Mesodermal cell (in vitro differentiated cells): Measurements from ENCODE around the gene C6orf15. TPM values are rescaled to one million over a fixed set of nuclear protein-coding genes. Genes with fewer than 3 reads are reported as not detected.

Experiments
- H3K27ac ChIP-seq: 2 replicates; pipeline ENCODE4 v1.7.0; 2013; ENCODE audit warnings: mild to moderate bottlenecking, low read depth, low read length, moderate library complexity; ENCODE audit not compliant: severe bottlenecking
- H3K36me3 ChIP-seq: 2 replicates; pipeline ENCODE4 v1.7.1; 2013; ENCODE audit warnings: mild to moderate bottlenecking, low read length, moderate library complexity; ENCODE audit not compliant: control insufficient read depth, insufficient read depth
- H3K4me1 ChIP-seq: one replicate; pipeline ENCODE4 v1.7.1; 2013; ENCODE audit warnings: mild to moderate bottlenecking, low read length; ENCODE audit not compliant: insufficient read depth, control insufficient read depth, poor library complexity, severe bottlenecking
- H3K4me3 ChIP-seq: 2 replicates; pipeline ENCODE4 v1.7.0; 2013; ENCODE audit warnings: low read length, control low read depth, mild to moderate bottlenecking; ENCODE audit not compliant: insufficient read depth, poor library complexity, severe bottlenecking; ENCODE audit errors: extremely low read depth
- H3K9me3 ChIP-seq: 2 replicates; pipeline ENCODE4 v1.7.1; 2013; ENCODE audit warnings: mild to moderate bottlenecking, low read length, moderate library complexity; ENCODE audit not compliant: control insufficient read depth
- WGBS, 2 experiments: methylation state at CpG; one replicate each; pipeline ENCODE4 v1.1.5; 2013; ENCODE audit warnings: missing lambda C conversion rate in 2 of 2; ENCODE audit not compliant: insufficient coverage in 2 of 2; 5-methylcytosine and 5-hydroxymethylcytosine counted together
- polyA plus RNA-seq, 2 experiments: library from polyadenylated mRNA; stranded (reverse); fragments of 50-300 nt; gene quantifications; one replicate each; pipeline ENCODE4 v1.2.3, GENCODE V29; 2013

Gene C6orf15
- not detected for polyA plus RNA-seq (2013, experiment 1 of 2)
- polyA plus RNA-seq (2013, experiment 2 of 2) = not detected

DNA sequence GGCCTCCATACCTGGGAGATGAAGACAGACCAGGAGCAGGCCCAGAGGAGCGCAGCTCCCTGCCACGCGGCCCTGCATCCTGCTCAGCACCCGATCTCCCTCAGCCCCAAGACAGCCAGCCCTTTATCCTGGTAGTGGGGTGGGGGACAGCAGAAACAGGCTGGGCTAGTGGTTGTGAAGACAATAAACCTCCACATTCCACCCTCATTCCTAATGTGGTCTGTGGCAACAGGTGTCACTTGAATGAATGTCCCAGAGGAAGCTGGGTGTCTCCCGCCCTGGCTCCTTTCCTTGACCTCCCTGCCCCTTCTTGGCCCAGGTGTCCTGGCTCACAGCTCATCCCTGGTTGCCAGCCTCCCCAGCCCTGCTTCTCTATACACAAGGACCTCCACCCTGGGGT, at the start of gene C6orf15:
Gene C6orf15 (minus strand): TSS at position 98 of the 400 bp plus-strand sequence. CDS start 20 bp downstream, at position 78.
- H3K27ac ChIP-seq = no peak within 1 kb of the TSS
- WGBS, 2 experiments = 87 to 100% methylated on average over 2 to 3 of the region's 5 CpGs

DNA sequence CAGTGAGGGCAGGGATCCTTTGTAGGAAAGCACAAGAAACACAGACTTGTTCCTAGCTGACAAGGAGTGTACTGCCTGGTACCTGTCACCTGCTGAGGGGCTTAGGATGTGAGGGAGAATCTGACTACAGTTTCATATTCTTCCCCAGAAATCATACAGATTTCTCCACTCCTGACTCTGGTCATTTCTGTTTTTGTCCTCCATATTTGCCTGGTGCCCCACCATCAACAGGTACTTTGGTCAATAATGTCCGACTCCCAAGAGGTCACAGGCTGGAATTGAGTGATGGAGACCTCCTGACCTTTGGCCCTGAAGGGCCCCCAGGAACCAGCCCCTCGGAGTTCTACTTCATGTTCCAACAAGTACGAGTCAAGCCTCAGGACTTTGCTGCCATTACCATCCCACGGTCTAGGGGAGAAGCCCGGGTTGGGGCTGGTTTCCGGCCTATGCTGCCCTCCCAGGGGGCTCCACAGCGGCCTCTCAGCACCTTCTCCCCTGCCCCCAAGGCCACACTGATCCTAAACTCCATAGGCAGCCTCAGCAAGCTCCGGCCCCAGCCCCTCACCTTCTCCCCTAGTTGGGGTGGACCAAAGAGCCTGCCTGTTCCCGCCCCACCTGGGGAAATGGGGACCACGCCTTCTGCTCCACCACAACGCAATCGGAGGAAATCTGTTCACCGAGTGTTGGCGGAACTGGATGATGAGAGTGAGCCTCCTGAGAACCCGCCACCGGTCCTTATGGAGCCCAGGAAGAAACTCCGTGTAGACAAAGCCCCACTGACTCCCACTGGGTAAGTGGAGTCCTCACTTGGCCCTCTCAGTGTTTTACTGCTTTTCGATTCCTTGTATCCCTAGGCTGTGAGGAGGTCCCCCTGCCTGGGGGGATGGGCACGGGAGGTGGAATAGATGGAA, 49.1 kb upstream of the C6orf15 start:
- Histone ChIP-seq H3K27ac (no peak overlapping the region), H3K36me3 (peaks cover 28% of the 10 kb centered on the region), H3K4me1 (peaks cover 5% of the 10 kb centered on the region), H3K9me3 (no peaks in the 10 kb centered on the region), H3K4me3 (no peak overlapping the region)
- 94 to 95% methylated on average over 16 to 17 of the region's 19 CpGs for WGBS, 2 experiments

More for the DNA sequence above, at the start of gene C6orf15:
- H3K4me3 ChIP-seq = no peak within 1 kb of the TSS
- no peaks in the 10 kb centered on the region for H3K36me3 ChIP-seq
- peaks cover 31% of the 10 kb centered on the region for H3K4me1 ChIP-seq
- H3K9me3 ChIP-seq = no peaks in the 10 kb centered on the region

DNA sequence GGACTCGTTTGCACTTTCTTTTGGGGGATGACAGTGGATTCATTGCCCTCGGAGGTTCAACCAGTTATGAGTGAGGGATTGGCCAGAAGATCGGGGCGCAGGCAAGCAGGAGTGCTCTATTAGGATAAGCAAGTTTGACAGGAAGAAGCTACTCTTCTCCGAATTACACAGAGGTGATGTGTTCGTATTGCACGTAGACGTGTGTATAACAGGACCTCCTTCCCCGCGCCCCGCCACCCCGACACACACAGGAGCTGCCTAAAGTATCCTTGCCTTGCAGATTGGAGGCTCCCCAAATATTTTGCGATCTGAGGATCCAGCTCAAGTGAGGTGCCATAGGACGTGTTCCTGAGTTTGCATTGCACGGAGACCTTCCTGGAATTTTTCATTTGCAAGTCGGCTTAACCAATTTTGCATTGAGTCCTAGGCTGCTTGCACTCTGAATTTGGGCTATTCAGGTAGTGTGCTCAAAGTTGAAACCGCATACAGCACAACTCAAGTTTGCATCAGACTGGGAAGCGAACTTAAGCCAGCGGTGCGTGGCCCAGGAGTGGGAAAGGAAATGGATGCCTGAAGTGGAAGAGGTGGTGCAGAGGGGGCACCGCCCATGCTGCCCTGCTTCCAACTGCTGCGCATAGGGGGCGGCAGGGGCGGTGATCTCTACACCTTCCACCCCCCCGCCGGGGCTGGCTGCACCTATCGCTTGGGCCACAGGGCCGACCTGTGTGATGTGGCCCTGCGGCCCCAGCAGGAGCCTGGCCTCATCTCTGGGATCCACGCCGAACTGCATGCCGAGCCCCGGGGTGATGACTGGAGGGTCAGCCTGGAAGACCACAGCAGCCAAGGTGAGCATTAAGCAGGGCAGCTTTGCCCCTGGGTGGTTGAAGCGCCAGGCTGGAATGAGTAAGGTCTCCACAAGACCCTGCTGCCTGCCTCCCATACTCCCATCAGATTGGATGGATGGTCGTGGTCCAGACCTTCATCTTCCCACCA, 46.8 kb upstream of the C6orf15 start:
- H3K4me1 ChIP-seq = peaks cover 5% of the 10 kb centered on the region
- 15 to 17% methylated on average over 30 to 31 of the region's 35 CpGs for WGBS, 2 experiments
- H3K4me3 ChIP-seq = peak overlapping the region; percentile 74
- peaks cover 48% of the 10 kb centered on the region for H3K36me3 ChIP-seq
- no peak overlapping the region for H3K27ac ChIP-seq
- no peaks in the 10 kb centered on the region for H3K9me3 ChIP-seq

DNA sequence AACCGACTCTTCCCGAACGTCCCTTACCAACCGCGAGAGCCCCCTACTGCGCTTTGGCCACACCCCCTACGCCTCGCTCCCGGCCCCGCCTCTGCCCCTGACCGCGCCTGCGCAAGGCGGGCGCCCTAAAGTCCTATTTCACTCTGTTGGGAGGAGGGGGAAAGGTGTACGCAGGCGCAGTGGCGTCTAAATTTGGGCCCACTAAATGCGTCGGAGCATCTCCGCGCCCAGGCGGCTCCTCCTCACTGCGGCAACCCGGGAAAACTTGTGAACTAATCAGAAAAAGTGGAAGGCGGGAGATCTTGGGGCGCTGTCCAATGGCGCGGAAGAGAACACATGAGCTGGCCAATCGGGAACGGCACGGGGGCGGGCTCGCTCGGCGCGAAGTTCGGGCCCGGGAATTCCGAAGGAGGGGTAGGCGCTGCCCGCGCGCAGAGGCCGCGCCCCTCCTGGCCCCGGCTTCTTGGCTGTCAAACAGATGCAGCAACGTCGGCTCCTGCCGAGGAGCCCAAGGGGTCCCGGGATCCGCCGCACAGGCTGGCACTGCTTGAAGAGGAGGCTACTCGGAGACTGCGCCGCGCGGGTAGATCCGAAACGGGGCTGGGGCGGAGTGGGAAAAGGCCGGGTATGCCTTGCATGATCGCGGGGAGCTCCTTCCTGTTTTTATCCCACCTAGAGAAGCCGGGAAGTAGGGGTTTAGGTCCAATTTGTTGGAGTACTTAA, 45.9 kb upstream of the C6orf15 start, which contains the start of gene TCF19:
Gene TCF19 (plus strand): TSS at position 450 of the 723 bp plus-strand sequence. CDS start 881 bp downstream, outside the sequence.
- Histone ChIP-seq H3K27ac (no peak within 1 kb of the TSS), H3K4me3 (peak within 1 kb of the TSS; percentile 74), H3K36me3 (peaks cover 48% of the 10 kb centered on the region), H3K4me1 (peaks cover 5% of the 10 kb centered on the region), H3K9me3 (no peaks in the 10 kb centered on the region)
- WGBS, 2 experiments = 1% methylated on average over 41 to 47 of the region's 65 CpGs

DNA sequence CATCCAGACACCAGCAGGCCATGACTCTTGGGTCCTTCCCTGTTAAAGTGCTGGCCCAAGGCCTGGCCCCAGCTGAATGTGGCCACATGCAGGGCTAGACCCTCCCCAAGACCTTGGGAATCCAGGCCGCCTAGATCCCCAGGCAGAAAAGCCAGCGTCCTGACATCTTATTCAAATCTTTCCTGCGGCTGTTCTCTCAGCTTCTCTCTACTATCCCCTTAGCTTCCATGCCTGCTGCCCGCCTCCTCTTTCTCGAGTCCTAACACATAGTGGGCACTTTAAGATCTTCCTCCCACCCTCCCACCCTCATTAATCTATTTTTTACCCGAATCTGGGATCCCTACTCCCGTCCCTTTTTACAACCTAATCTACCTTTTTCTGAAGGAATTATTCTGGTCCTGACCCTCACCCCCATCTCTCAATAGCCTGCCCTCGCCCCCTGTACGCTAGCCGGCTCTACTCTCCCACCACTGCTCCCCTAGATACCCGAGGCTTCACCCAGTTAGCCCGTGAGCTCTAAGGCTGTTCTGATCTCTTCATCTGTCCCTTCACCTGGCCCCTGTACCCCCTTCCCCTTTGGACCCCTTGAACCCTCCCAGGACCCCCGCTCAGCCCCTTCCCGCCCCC, 45.3 kb upstream of the C6orf15 start, which contains the start of gene CCHCR1:
Gene CCHCR1 (minus strand): TSS at position 290 of the 627 bp plus-strand sequence. CDS start 202 bp downstream, at position 88.
- peak within 1 kb of the TSS; percentile 74 for H3K4me3 ChIP-seq
- WGBS, 2 experiments = 8 to 12% methylated on average over 11 to 12 of the region's 14 CpGs
- H3K4me1 ChIP-seq = peaks cover 5% of the 10 kb centered on the region

DNA sequence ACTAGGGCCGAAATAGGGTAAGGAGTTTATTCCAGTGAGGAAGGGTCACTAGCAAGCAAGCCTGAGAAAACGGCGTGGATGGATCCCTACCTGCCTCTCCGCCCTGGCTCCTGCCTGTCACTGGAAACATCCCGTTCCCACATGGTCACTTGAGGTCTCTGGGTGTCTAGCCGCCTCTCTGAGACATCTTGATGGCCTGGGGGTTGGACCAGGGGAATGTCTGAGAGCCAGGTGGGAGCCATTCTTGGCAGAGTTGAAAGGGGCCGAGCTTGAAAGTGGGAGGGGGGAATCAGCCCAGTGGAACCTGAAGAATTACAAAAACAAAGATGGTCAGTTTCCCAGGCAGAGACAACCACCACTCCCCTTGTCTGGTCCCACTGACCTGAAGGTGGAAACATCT, 44.3 kb upstream of the C6orf15 start:
- H3K9me3 ChIP-seq = no peaks in the 10 kb centered on the region
- WGBS, 2 experiments = 98 to 100% methylated on average over 3 to 7 of the region's 7 CpGs
- H3K4me3 ChIP-seq = no peak overlapping the region
- peaks cover 33% of the 10 kb centered on the region for H3K36me3 ChIP-seq
- no peak overlapping the region for H3K27ac ChIP-seq
- H3K4me1 ChIP-seq = peaks cover 5% of the 10 kb centered on the region

More for the DNA sequence above, 45.3 kb upstream of the C6orf15 start, which contains the start of gene CCHCR1:
- no peak within 1 kb of the TSS for H3K27ac ChIP-seq
- no peaks in the 10 kb centered on the region for H3K9me3 ChIP-seq
- peaks cover 41% of the 10 kb centered on the region for H3K36me3 ChIP-seq

DNA sequence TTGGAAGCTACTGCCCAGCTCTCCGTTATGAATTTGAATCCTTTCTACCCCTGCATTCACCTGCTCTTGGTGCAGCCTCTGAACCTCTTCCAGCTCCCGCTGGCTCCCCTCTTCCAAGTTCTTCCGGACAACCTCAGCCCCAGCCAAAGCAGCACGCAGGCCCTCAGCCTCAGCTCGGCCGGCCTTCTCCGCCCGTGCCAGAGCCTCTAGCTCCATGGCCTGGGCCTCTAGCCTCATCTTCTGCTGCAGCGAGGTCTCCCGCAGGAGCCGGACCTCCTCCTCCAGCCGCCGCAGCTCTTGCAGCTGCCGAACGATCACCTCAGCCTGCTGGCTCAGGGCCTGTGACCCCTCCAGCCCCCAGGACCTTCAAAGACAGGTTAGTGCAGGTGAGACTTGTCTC, 42.1 kb upstream of the C6orf15 start:
- peaks cover 42% of the 10 kb centered on the region for H3K36me3 ChIP-seq
- 94 to 95% methylated on average over 15 of the region's 15 CpGs for WGBS, 2 experiments
- H3K4me3 ChIP-seq = no peak overlapping the region
- no peak overlapping the region for H3K27ac ChIP-seq
- H3K9me3 ChIP-seq = no peaks in the 10 kb centered on the region
- peaks cover 5% of the 10 kb centered on the region for H3K4me1 ChIP-seq

DNA sequence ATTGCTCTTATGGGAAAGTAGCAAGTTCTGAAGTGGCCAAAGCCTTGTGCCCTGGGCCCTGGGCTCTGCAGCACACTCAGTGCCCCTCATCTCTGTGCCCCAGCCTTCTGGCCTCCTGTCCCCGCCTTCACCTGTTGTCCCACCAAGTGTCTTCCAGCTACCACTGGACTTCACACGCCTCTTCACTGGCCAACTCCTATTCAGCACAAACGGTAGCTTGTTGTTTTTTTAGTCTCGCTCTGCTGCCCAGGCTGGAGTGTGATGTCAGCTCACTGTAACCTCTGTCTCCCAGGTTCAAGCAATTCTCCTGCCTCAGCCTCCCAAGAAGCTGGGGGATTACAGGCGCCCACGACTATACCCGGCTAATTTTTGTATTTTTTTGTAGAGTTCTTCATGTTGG, 40.4 kb upstream of the C6orf15 start:
- Histone ChIP-seq H3K36me3 (peaks cover 48% of the 10 kb centered on the region), H3K27ac (no peak overlapping the region), H3K4me1 (peaks cover 5% of the 10 kb centered on the region), H3K9me3 (no peaks in the 10 kb centered on the region), H3K4me3 (no peak overlapping the region)
- WGBS, 2 experiments = 83 to 93% methylated on average over 3 to 7 of the region's 7 CpGs

DNA sequence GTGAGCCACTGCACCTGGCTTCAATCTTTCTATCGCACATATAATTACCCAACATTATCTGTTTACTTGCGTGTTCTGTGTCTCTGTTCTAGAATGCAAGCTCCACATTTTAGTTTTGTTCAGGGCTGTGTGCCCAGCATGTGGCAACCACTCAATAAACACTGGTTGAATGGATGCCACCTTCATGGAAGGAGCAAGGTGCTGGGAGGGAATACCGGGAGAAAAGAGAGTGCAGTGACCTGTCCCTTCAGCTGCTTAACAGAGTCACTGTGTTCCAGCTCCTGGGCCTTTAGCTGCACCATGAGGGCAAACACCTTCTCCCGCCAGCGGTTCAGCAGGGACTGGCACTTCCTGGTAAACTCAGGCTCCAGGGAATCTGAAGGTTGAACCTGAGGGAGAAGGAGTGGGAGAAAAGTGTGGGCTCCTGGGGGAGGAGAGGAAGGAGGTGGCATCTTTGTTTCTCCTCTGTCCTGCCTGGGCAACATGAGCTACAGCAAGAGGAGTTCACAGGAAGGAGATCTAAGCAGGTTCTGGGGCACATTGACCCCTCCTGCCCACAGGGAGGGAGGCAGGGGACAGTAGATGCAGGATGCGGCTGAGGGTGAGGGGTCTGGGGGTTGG, 37.6 kb upstream of the C6orf15 start:
- H3K9me3 ChIP-seq = no peaks in the 10 kb centered on the region
- WGBS, 2 experiments = 96 to 100% methylated on average over 5 to 6 of the region's 6 CpGs
- H3K36me3 ChIP-seq = peaks cover 39% of the 10 kb centered on the region
- no peaks in the 10 kb centered on the region for H3K4me1 ChIP-seq
- H3K27ac ChIP-seq = no peak overlapping the region
- no peak overlapping the region for H3K4me3 ChIP-seq
